K562 (cell line): ENCODE data around the gene SYF2. TPM values are rescaled to one million over a fixed set of nuclear protein-coding genes. Genes with fewer than 3 reads are reported as not detected.
"Not testable (repeated sequence)": the region's sequence is repeated elsewhere in the genome, so short reads cannot be mapped to it uniquely, and the experiment has no call there.

ENCODE experiments used
- ATAC-seq: fragments of 200-7000 bp; cut with Tn5 transposase; 3 replicates; pipeline ENCODE4 v1.9.1; 2020; ENCODE audit warnings: moderate library complexity
- BruUV-seq: library from RNA; stranded (reverse); fragments of 400-500 nt; replicated peaks from 2 replicates; lab custom pipeline; 2021; lab: Mats Ljungman, UMichigan
- CTCF ChIA-PET: fragments of 300-600 bp; formaldehyde crosslinking; extraction: SDS; loops from one replicate; lab custom pipeline; 2021; ENCODE audit warnings: low intra/inter-chr PET ratio; lab: Yijun Ruan, JAX
- POLR2A ChIA-PET: fragments of 300-600, 350-650 bp; sonication (Branson Sonifier 250); formaldehyde crosslinking; extraction: SDS; loops from one replicate; lab custom pipeline; 2021; ENCODE audit warnings: antibody characterized with exemption, inconsistent platforms; lab: Yijun Ruan, JAX
- DNase-seq, 4 experiments: peaks; one replicate each; pipeline versions ENCODE4 v3.0.0 to v3.0.0-alpha.2; 2011 to 2018; ENCODE audit warnings: low spot score in 3 of 4, mixed read lengths in 3 of 4; ENCODE audit errors: extremely low read depth in 1 of 4
- FAIRE-seq: peaks from 2 replicates; lab custom pipeline; 2011; peaks lifted over from hg19 to GRCh38; lab: Jason Lieb, UNC
- H2AFZ ChIP-seq: 2 replicates; pipeline ENCODE4 v1.6.0; 2011; ENCODE audit warnings: low read depth, low read length, control low read depth, inconsistent platforms
- H3K27ac ChIP-seq: fragments of 200-600 bp; 3 replicates; pipeline ENCODE4 v1.8.0; 2011; ENCODE audit warnings: low read depth, mild to moderate bottlenecking, control low read depth, inconsistent platforms, low read length, moderate library complexity, mixed read lengths; ENCODE audit errors: extremely low read depth
- H3K27me3 ChIP-seq, 2 experiments: fragments of 300-600 bp in 1 of 2; 2 replicates in 1 of 2; 3 replicates in 1 of 2; pipeline versions ENCODE4 v1.6.0 to v1.8.0; 2011; ENCODE audit warnings: inconsistent platforms in 2 of 2, low read length in 2 of 2, mild to moderate bottlenecking in 1 of 2, mixed read lengths in 1 of 2, moderate library complexity in 1 of 2; ENCODE audit not compliant: control insufficient read depth in 2 of 2, insufficient read depth in 2 of 2
- H3K36me3 ChIP-seq: fragments of 300-600 bp; 3 replicates; pipeline ENCODE4 v1.8.0; 2011; ENCODE audit warnings: mild to moderate bottlenecking, low read length, inconsistent platforms; ENCODE audit not compliant: control insufficient read depth, insufficient read depth
- H3K4me1 ChIP-seq, 2 experiments: fragments of 200-600 bp in 1 of 2; replicated peaks in 1 of 2; 2 replicates in 1 of 2; 3 replicates in 1 of 2; pipeline versions ENCODE4 v1.5.1 to v1.8.0; 2011; ENCODE audit warnings: inconsistent platforms in 2 of 2, low read length in 2 of 2, mild to moderate bottlenecking in 1 of 2, mixed read lengths in 1 of 2, moderate library complexity in 1 of 2; ENCODE audit not compliant: control insufficient read depth in 2 of 2, insufficient read depth in 2 of 2
- H3K4me2 ChIP-seq: 2 replicates; pipeline ENCODE4 v1.6.1; 2011; ENCODE audit warnings: low read length, control low read depth, inconsistent platforms, mixed read lengths; ENCODE audit not compliant: insufficient read depth
- H3K4me3 ChIP-seq: fragments of 200-600 bp; sonication (generic), shearing (Covaris generic); 2 replicates; pipeline ENCODE4 v1.5.1; 2016; ENCODE audit warnings: control low read depth, inconsistent platforms
- H3K79me2 ChIP-seq: fragments of 200-600 bp; 3 replicates; pipeline ENCODE4 v1.8.0; 2011; ENCODE audit warnings: low read length, inconsistent platforms; ENCODE audit not compliant: control insufficient read depth, insufficient read depth
- H3K9ac ChIP-seq, 2 experiments: 2 replicates each; pipeline versions ENCODE4 v1.6.0 to v1.6.1; 2011; ENCODE audit warnings: low read depth in 2 of 2, low read length in 2 of 2, control low read depth in 1 of 2, inconsistent platforms in 1 of 2, mild to moderate bottlenecking in 1 of 2, mixed read lengths in 1 of 2; ENCODE audit not compliant: insufficient read depth in 1 of 2
- H3K9me1 ChIP-seq: one replicate; pipeline ENCODE4 v1.6.0; 2011; ENCODE audit warnings: inconsistent platforms, mild to moderate bottlenecking, low read length, moderate library complexity; ENCODE audit not compliant: control insufficient read depth, insufficient read depth
- H3K9me3 ChIP-seq: replicated peaks from 2 replicates; pipeline ENCODE4 v1.5.1; 2011; ENCODE audit warnings: low read depth, low read length, inconsistent platforms; ENCODE audit not compliant: control insufficient read depth, insufficient read depth
- H4K20me1 ChIP-seq: replicated peaks from 2 replicates; pipeline ENCODE4 v1.6.1; 2011; ENCODE audit warnings: low read length, inconsistent platforms, mixed read lengths; ENCODE audit not compliant: control insufficient read depth, insufficient read depth
- EGR1 ChIP-seq: fragments of 450-650 bp; conservative IDR thresholded peaks from 2 replicates; pipeline ENCODE4 v1.6.1; 2017; ENCODE audit warnings: mild to moderate bottlenecking
- FOXK2 ChIP-seq, 2 experiments: fragments of 450-650 bp; IDR thresholded peaks in 1 of 2; conservative IDR thresholded peaks in 1 of 2; 2 replicates each; pipeline ENCODE4 v1.6.1; 2016; ENCODE audit warnings: low read depth in 2 of 2, mild to moderate bottlenecking in 1 of 2
- KLF13 ChIP-seq: fragments of 450-650 bp; IDR thresholded peaks from 2 replicates; pipeline ENCODE4 v1.6.1; 2016; ENCODE audit warnings: missing genetic modification characterization, low read depth, mild to moderate bottlenecking, missing compliant biosample characterization, moderate library complexity, borderline replicate concordance
- MEIS2 ChIP-seq: fragments of 450-650 bp; IDR thresholded peaks from 2 replicates; pipeline ENCODE4 v1.6.1; 2014; ENCODE audit warnings: mild to moderate bottlenecking; ENCODE audit not compliant: partially characterized antibody
- NRF1 ChIP-seq, 2 experiments: fragments of 450-650 bp; IDR thresholded peaks in 1 of 2; conservative IDR thresholded peaks in 1 of 2; 2 replicates each; pipeline ENCODE4 v1.6.1; 2014; ENCODE audit warnings: mild to moderate bottlenecking in 2 of 2
- PBX2 ChIP-seq, 2 experiments: IDR thresholded peaks in 1 of 2; conservative IDR thresholded peaks in 1 of 2; 2 replicates each; pipeline ENCODE4 v1.6.1; 2016; ENCODE audit warnings: low read depth in 2 of 2, mild to moderate bottlenecking in 1 of 2, missing compliant biosample characterization in 1 of 2, missing genetic modification characterization in 1 of 2, moderate library complexity in 1 of 2
- PHF8 ChIP-seq: fragments of 200-600 bp; sonication (generic); IDR thresholded peaks from 2 replicates; pipeline ENCODE4 v1.6.1; 2012; ENCODE audit warnings: mixed run types, mild to moderate bottlenecking, inconsistent platforms, low read length, moderate library complexity, borderline replicate concordance
- POLR2G ChIP-seq: fragments of 200-400 bp; formaldehyde crosslinking; IDR thresholded peaks from 2 replicates; pipeline ENCODE4 v1.6.1; 2017; ENCODE audit warnings: low read depth, mild to moderate bottlenecking, antibody characterized with exemption, low read length, moderate library complexity
- RBFOX2 ChIP-seq: fragments of 200-400 bp; formaldehyde crosslinking; IDR thresholded peaks from 2 replicates; pipeline ENCODE4 v1.6.1; 2017; ENCODE audit warnings: low read depth, mild to moderate bottlenecking, low read length, moderate library complexity
- ZBTB2 ChIP-seq: fragments of 450-650 bp; IDR thresholded peaks from 2 replicates; pipeline ENCODE4 v1.6.1; 2016; ENCODE audit warnings: antibody characterized with exemption
- WGBS: fragments of 100-300 bp; shearing (Covaris generic); methylation state at CpG from one replicate; pipeline ENCODE4 v1.1.6; 2016; ENCODE audit warnings: low coverage, mixed read lengths; ENCODE audit not compliant: insufficient coverage; ENCODE audit errors: missing lambda C conversion rate; 5-methylcytosine and 5-hydroxymethylcytosine counted together
- in situ Hi-C: fragments of 300-500 bp; cut with MboI; formaldehyde crosslinking; loops from 4 replicates; pipeline ENCODE4 v1.15.0; 2018; ENCODE audit warnings: inconsistent platforms, mixed read lengths
- intact Hi-C: fragments of 100-400 bp; cut with micrococcal nuclease; formaldehyde crosslinking; loops from 2 replicates; pipeline ENCODE4 v1.14.2; 2022
- polyA plus RNA-seq, 8 experiments: library from polyadenylated mRNA; depleted of rRNA in 4 of 8; stranded (reverse) in 5 of 8; unstranded in 3 of 8; fragments of >200 nt; fragmentation: Nextera tagmentation in 2 of 8; fragmentation: Illumina TruSeq in 1 of 8; extraction: Ambion mirVana in 2 of 8; extraction: Trizol in 1 of 8; gene quantifications; 2 replicates each; pipeline versions ENCODE4 v1.2.1 to v1.2.3, GENCODE V29; 2011 to 2014; ENCODE audit warnings: inconsistent platforms in 1 of 8, missing spikeins in 1 of 8
- total RNA-seq, 7 experiments: library from RNA; depleted of rRNA in 6 of 7; stranded (reverse); fragments of >200 nt in 6 of 7; fragmentation: Illumina TruSeq in 2 of 7; extraction: Trizol in 2 of 7; gene quantifications; 2 replicates each; pipeline versions ENCODE4 v1.2.1 to v1.2.3, GENCODE V29; 2011 to 2021; ENCODE audit warnings: low replicate concordance in 1 of 7
- TF ChIP-seq, protein P1 (sequence below): sonication (generic); formaldehyde crosslinking; IDR thresholded peaks from 2 replicates; pipeline ENCODE4 v1.8.0; 2022; ENCODE audit warnings: missing genetic modification reagents, mild to moderate bottlenecking, moderate library complexity, borderline replicate concordance
- TF ChIP-seq, protein P2 (sequence below): fragments of 450-650 bp; IDR thresholded peaks from 2 replicates; pipeline ENCODE4 v1.6.1; 2016

SYF2 gene
- total and polyA plus RNA-seq, 9 of the 15 experiments (the other 6 are each of a cell fraction or from before 2014, with no cell fraction given): 20.9 to 69.0 (median 43.2) TPM

GRCh38 chr1:25267288-25268142, 35.2 kb upstream of the SYF2 start:
- FAIRE-seq: peak; percentile 64
- TF ChIP-seq MEIS2: peak; percentile 78
- TF ChIP-seq EGR1: peak; percentile 90
- peak; percentile 97 for TF ChIP-seq NRF1 (conservative IDR thresholded peaks at IDR 0.05 in 1 of 2, IDR thresholded peaks at IDR 0.05 in 1 of 2)
- peak; percentile 48 for TF ChIP-seq POLR2G
- peak; percentile 20; the same call in 1 of the 2 replicates for TF ChIP-seq PHF8
- peak in 1 of 2 experiments; percentile 57; a peak in 2 of 4 replicates for TF ChIP-seq FOXK2 (conservative IDR thresholded peaks at IDR 0.05 in 1 of 2, IDR thresholded peaks at IDR 0.05 in 1 of 2; ENCODE audit: low read depth in 2 of 2)
- TF ChIP-seq, protein P1, sequence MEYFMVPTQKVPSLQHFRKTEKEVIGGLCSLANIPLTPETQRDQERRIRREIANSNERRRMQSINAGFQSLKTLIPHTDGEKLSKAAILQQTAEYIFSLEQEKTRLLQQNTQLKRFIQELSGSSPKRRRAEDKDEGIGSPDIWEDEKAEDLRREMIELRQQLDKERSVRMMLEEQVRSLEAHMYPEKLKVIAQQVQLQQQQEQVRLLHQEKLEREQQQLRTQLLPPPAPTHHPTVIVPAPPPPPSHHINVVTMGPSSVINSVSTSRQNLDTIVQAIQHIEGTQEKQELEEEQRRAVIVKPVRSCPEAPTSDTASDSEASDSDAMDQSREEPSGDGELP (CRISPR knock-in tag): peak; percentile 27; the same call in 1 of the 2 replicates
- TF ChIP-seq KLF13: peak; percentile 28; the same call in 1 of the 2 replicates
- TF ChIP-seq ZBTB2: peak; percentile 74; the same call in 1 of the 2 replicates
- TF ChIP-seq, protein P2, sequence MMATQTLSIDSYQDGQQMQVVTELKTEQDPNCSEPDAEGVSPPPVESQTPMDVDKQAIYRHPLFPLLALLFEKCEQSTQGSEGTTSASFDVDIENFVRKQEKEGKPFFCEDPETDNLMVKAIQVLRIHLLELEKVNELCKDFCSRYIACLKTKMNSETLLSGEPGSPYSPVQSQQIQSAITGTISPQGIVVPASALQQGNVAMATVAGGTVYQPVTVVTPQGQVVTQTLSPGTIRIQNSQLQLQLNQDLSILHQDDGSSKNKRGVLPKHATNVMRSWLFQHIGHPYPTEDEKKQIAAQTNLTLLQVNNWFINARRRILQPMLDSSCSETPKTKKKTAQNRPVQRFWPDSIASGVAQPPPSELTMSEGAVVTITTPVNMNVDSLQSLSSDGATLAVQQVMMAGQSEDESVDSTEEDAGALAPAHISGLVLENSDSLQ: peak; percentile 91
- not testable (repeated sequence) for TF ChIP-seq PBX2 (CRISPR knock-in tag; IDR thresholded peaks at IDR 0.05; ENCODE audit: low read depth)
- peak; percentile 55; the same call in 1 of the 2 replicates for TF ChIP-seq PBX2 (tag; conservative IDR thresholded peaks at IDR 0.05; ENCODE audit: low read depth)
- peak; percentile 62 for TF ChIP-seq RBFOX2
- TF ChIP-seq, all 486 proteins: peak for 12; not testable (repeated sequence) for 474
- H3K36me3 ChIP-seq, H3K4me1 ChIP-seq, in situ Hi-C loops, H3K27me3 ChIP-seq, CTCF ChIA-PET, intact Hi-C loops, H3K9me3 ChIP-seq, H3K9me1 ChIP-seq, H3K79me2 ChIP-seq, H4K20me1 ChIP-seq: not testable (repeated sequence)
- Histone ChIP-seq H3K27ac (peak overlapping the region; percentile 80), H2AFZ (peak overlapping the region; percentile 80), H3K4me2 (peak overlapping the region; percentile 68), H3K4me3 (peak overlapping the region; percentile 41), H3K9ac (peak overlapping the region; percentile 53 to 87; a peak in 3 of 4 replicates)
- BruUV-seq: TSS peak; percentile 61
- ATAC-seq (peak; percentile 83), DNase-seq (peak; percentile 9 to 76 (median 22))
- under 1% methylated on average over 18 of the region's 56 CpGs for WGBS
- POLR2A ChIA-PET: interaction anchor here (0.6 kb wide), 1 partner anchor 163 kb away, joined by 3 read pairs; the partner anchor contains the start of gene MACO1
